ENCODE measurements around the gene SPRR2E.
"Not testable (repeated sequence)": the region's sequence is repeated elsewhere in the genome, so short reads cannot be mapped to it uniquely, and the experiment has no call there.

SPRR2E gene

DNA sequence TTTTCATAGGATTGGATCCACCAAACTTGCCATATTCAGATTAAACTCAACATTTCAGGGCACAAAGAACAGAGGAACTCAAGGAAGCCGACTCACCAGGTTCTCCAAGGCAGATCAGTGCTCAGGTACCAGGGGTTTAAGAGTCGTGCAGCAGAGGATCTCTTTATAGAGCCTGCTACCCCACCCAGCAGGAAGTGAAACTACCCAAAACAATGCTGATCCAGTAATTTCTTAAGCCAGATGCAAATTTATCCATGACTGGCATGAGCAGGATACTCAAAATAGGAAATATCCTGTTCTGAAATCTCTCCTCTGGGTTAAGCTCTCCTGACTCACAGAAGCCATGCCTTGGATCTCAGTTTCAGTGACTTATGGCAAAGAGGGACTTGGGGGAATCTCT lies 37.0 kb downstream of the SPRR2E start, which contains the start of gene SPRR2A:
TSS of gene SPRR2A (minus strand) at position 138 of the 400 bp plus-strand sequence. CDS start 777 bp downstream, outside the sequence.
- Histone ChIP-seq H4K20me1 (ENCODE audit: insufficient read depth, low read length) (no peaks in the 10 kb centered on the region), H3K27me3 (ENCODE audit: low read depth, low read length) (peaks cover 84% of the 10 kb centered on the region), H3K9ac (ENCODE audit: low read length) (no peak within 1 kb of the TSS), H3K79me2 (ENCODE audit: low read length) (no peaks in the 10 kb centered on the region), H3K4me3 (ENCODE audit: low read length) (no peak within 1 kb of the TSS), H3K4me2 (ENCODE audit: low read length) (no peak within 1 kb of the TSS), H3K4me1 (ENCODE audit: low read length) (no peaks in the 10 kb centered on the region; the same call in 1 of the 2 replicates), H3K9me3 (ENCODE audit: insufficient read depth, low read length) (no peaks in the 10 kb centered on the region), H3K36me3 (replicated peaks; ENCODE audit: low read depth, low read length) (no peaks in the 10 kb centered on the region), H3K27ac (ENCODE audit: low read length) (no peak within 1 kb of the TSS), H2AFZ (ENCODE audit: low read depth, low read length) (no peak within 1 kb of the TSS)
- TF ChIP-seq EZH2phosphoT487 (IDR thresholded peaks at IDR 0.05; ENCODE audit: low read depth), result no peak
- no peak for TF ChIP-seq CTCF (IDR thresholded peaks at IDR 0.05; ENCODE audit: low read depth, low read length)

DNA sequence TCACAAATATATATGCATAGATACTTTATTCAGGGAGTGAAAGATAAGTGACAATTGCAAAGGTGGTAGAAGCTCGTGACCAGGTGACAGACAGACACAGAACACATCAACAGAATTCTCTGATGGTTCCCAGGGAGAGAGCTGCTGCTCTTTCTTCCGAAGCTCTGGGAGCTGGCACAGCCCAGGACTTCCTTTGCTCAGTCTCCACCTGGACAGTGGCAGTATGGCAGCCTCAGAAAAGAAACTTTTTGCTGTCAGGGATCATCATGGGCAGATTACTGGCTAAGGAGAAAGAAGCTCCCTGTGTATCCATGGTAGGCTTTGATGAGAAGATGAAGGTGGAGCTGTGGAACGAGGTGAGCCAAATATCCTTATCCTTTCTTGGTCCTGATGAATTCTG lies 38.2 kb downstream of the SPRR2E start:
- not testable (repeated sequence) for H3K9ac ChIP-seq (ENCODE audit: low read length); H3K4me3 ChIP-seq (ENCODE audit: low read length); H3K27ac ChIP-seq (ENCODE audit: low read length); H3K79me2 ChIP-seq (ENCODE audit: low read length); H3K36me3 ChIP-seq (replicated peaks; ENCODE audit: low read depth, low read length); H4K20me1 ChIP-seq (ENCODE audit: insufficient read depth, low read length); H3K4me1 ChIP-seq (ENCODE audit: low read length); H3K9me3 ChIP-seq (ENCODE audit: insufficient read depth, low read length); H2AFZ ChIP-seq (ENCODE audit: low read depth, low read length); H3K4me2 ChIP-seq (ENCODE audit: low read length)
- H3K27me3 ChIP-seq (ENCODE audit: low read depth, low read length), result peaks cover 86% of the 10 kb centered on the region

- H3K9ac ChIP-seq (ENCODE audit: low read length), result no peak overlapping the region
- peaks cover 85% of the 10 kb centered on the region for H3K27me3 ChIP-seq (ENCODE audit: low read depth, low read length)
- H3K4me3 ChIP-seq (ENCODE audit: low read length), result no peak overlapping the region
- no peaks in the 10 kb centered on the region for H3K79me2 ChIP-seq (ENCODE audit: low read length)
- H3K4me1 ChIP-seq (ENCODE audit: low read length), result no peaks in the 10 kb centered on the region
- no peak for TF ChIP-seq EZH2phosphoT487 (IDR thresholded peaks at IDR 0.05; ENCODE audit: low read depth)
- TF ChIP-seq CTCF (IDR thresholded peaks at IDR 0.05; ENCODE audit: low read depth, low read length), result no peak
- H3K9me3 ChIP-seq (ENCODE audit: insufficient read depth, low read length), result no peaks in the 10 kb centered on the region
- no peak overlapping the region for H3K4me2 ChIP-seq (ENCODE audit: low read length)
- H3K27ac ChIP-seq (ENCODE audit: low read length), result no peak overlapping the region
- H2AFZ ChIP-seq (ENCODE audit: low read depth, low read length), result no peak overlapping the region
- H4K20me1 ChIP-seq (ENCODE audit: insufficient read depth, low read length), result no peaks in the 10 kb centered on the region
- no peaks in the 10 kb centered on the region for H3K36me3 ChIP-seq (replicated peaks; ENCODE audit: low read depth, low read length)
Observed at GRCh38 chr1:153049211-153049610, 45.1 kb downstream of the SPRR2E start.

Data from OCI-LY3 (cell line).